ENCODE measurements around the gene IL32.

IL32 gene

DNA sequence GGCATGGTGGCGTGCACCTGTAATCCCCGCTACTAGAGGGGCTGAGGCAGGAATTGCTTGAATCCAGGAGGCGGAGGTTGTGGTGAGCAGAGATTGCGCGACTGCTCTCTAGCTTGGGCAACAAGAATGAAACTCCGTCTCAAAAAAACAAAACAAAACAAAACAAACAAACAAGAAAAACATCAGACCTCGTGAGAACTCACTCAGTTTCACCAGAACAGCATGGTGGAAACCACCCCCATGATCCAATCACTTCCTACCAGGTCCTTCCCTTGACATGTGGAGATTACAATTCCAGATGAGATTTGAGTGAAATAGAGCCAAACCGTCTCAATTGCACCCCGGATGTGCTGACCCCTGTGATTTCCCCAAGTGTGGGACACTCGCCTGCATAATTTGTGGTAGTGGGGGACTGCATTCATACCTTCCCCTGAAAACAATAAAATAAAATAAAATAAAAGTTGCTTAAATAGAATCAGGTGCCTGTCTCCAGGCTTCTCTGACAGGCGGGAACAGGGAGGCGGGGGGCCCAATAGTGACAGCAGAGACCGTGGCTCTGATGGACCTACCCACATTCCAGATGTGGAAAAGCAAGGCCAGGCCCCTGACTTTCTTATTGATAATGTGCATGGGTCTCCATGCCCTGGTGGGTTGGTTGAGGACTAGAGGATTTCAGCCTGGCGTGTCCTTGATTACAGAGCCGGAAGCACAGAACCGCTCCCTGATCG, 20.6 kb downstream of the IL32 start:
- Mint-ChIP-seq H3K4me3 (peak overlapping the region; percentile 54), H3K27ac (peak overlapping the region; percentile 90), H3K36me3 (peaks cover 6% of the 10 kb centered on the region), H3K9me3 (no peaks in the 10 kb centered on the region), H3K4me1 (peaks cover 50% of the 10 kb centered on the region)
- no peak for ATAC-seq
- DNase-seq (ENCODE audit: low spot score in 2 of 2) = no peak

DNA sequence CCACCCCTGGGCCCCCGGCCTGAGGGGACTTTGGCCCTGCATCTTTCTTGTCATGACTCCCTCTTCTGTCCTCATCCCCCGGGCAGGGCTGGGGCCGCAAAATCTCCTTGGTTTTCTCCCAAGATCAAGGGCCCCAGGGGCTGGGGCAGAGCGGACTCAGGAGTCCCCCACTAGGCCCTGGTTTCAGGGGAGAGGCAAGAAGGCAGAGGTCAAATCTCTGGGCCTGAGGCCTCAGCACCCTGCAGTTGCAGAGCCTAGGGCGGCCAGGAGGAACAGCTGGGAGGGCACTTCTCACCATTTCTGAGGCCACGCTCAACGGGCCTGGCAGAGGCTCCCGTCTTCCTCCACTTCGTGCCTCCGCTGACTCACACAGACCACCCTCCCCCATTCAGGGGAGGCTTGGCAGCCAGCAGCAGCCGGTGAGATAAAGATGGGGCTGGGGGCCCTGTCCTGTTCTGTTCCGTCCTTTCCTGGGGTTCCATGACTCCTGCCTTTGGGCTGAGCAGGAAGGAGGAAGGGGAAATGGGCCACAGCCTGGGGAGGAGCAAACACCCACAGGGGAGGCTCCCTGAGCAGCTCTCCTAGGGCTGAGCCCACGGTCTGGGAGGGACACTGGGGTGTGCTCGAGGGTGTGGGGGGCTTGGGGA, 21.3 kb downstream of the IL32 start:
- H3K4me1 Mint-ChIP-seq = peaks cover 51% of the 10 kb centered on the region
- no peak for DNase-seq (ENCODE audit: low spot score in 2 of 2)
- H3K9me3 Mint-ChIP-seq = no peaks in the 10 kb centered on the region
- H3K27ac Mint-ChIP-seq = peak overlapping the region; percentile 90
- H3K36me3 Mint-ChIP-seq = peaks cover 6% of the 10 kb centered on the region
- peak; percentile 65 for ATAC-seq
- peak overlapping the region; percentile 54 for H3K4me3 Mint-ChIP-seq

DNA sequence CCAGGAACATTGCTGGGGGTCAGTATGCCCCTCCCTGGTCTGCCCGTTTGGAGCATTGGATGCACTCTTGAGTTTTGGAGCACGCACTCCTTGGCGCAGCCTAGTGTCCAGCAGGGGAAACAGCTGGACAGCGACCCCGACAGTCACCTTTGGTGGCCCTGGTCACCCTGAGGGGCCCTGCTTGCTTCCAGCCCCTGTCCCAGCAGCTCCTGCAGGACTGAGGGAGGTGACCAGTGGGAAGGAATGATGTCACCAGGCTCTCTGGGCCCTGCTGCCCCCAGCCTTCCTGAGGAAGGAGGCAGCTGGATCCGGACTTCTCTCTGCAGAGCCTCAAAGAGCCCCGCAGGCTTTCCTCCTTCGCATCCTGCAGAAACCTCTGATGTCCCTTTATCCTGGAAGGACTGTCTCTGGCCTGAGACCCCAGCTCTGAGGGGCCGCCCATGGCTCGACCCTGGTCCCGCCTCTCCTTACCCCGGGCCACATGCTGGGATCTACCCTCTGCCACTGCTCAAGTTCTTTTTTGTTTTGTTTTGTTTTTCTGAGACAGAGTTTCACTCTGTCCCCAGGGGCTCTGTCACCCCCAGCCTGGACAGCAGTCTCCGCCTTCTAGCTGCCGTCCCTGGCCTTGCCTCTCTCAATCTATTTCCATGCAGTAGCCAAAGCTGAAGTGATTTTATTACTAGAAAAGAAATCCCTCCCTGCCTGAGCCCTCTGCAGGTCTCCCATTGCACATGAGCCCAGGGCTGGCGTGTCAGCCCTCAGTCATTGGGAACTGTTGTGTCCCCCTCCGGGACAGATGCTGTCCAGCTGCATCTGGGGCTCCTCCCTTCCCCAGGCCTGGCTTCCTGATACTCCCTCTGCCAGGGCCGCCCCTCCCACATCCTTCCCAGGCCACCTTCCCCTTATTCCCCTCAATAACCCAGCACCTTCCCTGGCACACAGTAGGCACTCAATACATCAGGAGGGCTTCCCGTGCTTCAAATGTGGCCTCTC, 22.1 kb downstream of the IL32 start:
- ATAC-seq (peak; percentile 52), DNase-seq (ENCODE audit: low spot score in 2 of 2) (no peak)
- Mint-ChIP-seq H3K36me3 (peaks cover 6% of the 10 kb centered on the region), H3K4me3 (peak overlapping the region; percentile 54), H3K4me1 (peaks cover 47% of the 10 kb centered on the region), H3K27ac (peak overlapping the region; percentile 90), H3K9me3 (no peaks in the 10 kb centered on the region)

DNA sequence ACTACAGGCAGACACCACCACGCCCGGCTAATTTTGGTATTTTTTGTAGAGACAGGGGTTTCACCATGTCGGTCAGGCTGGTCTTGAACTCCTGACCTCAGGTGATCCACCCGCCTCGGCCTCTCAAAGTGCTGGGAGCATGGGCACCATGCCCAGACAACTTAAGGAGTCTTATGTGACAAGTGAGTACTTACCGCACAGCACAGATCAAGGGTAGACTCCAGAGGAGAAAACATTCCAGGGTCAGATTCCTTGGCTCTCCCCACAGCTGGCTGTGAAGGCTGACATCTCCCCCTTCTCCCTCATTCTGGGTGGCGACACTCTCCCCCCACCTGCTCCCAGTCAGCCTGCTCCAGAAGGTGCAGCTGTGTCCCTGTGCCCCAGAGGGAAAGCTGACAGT, 23.0 kb downstream of the IL32 start:
- Mint-ChIP-seq H3K9me3 (no peaks in the 10 kb centered on the region), H3K27ac (peak overlapping the region; percentile 90), H3K4me3 (peak overlapping the region; percentile 54), H3K4me1 (peaks cover 39% of the 10 kb centered on the region), H3K36me3 (peaks cover 6% of the 10 kb centered on the region)
- ATAC-seq (no peak), DNase-seq (ENCODE audit: low spot score in 2 of 2) (no peak)

DNA sequence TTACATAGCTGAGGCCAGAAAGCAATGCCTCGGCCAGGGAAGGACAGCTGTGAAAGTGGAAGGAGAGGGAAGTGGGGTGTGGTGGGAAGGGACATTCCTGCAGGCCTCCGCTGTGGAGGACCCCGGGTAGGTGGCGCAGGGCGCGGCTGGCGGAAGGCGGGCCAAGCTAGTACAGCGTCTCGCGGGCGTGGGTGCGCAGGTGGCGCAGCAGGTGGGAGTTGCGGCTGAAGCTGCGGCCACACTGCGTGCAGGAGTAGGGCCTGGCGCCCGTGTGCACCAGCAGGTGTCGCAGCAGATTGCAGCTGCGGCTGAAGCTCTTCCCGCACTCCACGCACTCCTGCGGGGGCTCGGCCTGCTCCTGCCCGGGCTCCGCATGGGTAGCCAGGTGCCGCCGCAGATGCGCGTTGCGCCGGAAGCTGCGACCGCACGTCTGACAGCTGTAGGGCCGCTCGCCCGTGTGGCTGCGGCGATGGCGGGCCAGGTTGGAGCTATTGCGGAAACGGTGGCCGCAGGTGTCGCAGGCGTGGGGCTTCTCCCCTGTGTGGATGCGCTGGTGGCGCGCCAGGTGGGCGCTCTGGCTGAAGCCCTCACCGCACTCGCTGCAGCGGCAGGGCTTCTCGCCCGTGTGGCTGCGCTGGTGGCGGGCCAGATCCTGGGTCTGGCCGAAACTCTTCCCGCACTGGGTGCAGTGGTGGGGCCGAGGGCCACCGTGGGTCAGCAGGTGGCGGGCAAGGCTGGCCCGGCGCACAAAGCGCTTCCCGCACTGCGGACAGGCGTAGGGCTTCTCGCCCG, 23.7 kb downstream of the IL32 start:
- DNase-seq (ENCODE audit: low spot score in 2 of 2) (no peak), ATAC-seq (no peak)
- no peak overlapping the region for H3K4me3 Mint-ChIP-seq
- no peaks in the 10 kb centered on the region for H3K9me3 Mint-ChIP-seq
- peaks cover 34% of the 10 kb centered on the region for H3K4me1 Mint-ChIP-seq
- peak overlapping the region; percentile 90 for H3K27ac Mint-ChIP-seq
- peaks cover 6% of the 10 kb centered on the region for H3K36me3 Mint-ChIP-seq

DNA sequence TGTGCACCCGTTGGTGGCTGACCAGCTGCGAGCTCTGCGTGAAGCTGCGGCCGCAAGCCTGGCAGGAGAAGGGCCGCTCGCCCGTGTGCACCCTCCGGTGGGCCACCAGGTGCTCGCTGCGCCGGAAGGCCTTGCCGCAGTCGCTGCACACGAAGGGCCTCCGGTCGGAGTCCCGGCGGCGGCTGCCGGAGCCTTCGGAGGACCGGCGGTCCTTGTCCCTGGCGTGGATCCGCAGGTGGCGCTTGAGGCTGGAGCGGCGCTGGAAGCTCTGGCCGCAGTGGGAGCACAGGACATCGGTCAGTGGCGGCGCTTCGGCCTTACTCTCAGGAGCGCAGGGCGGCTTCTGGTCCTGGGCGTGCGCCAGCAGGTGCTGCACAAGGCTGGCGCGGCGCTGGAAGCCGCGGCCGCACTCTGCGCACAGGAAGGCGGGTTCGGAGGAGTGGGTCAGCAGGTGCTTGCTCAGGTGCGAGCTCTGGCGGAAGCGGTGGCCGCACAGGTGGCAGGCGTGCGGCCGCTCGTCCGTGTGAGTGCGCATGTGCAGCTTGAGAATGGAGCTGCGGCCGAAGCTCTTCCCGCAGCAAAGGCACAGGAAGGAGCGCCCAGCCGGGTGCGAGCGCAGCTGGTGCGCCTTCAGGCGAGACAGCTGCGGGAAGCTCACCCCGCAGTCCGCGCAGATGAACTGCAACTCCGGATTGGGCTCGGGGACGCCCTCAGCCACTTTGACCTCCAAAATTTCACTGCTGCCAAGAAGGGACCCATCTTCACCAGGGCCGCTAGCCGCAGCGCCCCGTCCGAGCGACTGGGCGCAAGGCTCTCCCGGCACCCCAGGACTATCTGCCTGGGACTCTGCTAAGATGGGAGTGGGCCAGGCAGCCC, 24.5 kb downstream of the IL32 start:
- Mint-ChIP-seq H3K4me1 (peaks cover 40% of the 10 kb centered on the region), H3K9me3 (no peaks in the 10 kb centered on the region), H3K27ac (peak overlapping the region; percentile 78), H3K36me3 (peaks cover 6% of the 10 kb centered on the region), H3K4me3 (no peak overlapping the region)
- ATAC-seq (no peak), DNase-seq (ENCODE audit: low spot score in 2 of 2) (no peak)

- H3K4me3 Mint-ChIP-seq = no peak overlapping the region
- peaks cover 6% of the 10 kb centered on the region for H3K36me3 Mint-ChIP-seq
- no peaks in the 10 kb centered on the region for H3K9me3 Mint-ChIP-seq
- peak overlapping the region; percentile 78 for H3K27ac Mint-ChIP-seq
- peaks cover 42% of the 10 kb centered on the region for H3K4me1 Mint-ChIP-seq
- ATAC-seq (no peak), DNase-seq (ENCODE audit: low spot score in 2 of 2) (no peak)
Measured at GRCh38 chr16:3091551-3091950, 26.1 kb downstream of the IL32 start.

DNA sequence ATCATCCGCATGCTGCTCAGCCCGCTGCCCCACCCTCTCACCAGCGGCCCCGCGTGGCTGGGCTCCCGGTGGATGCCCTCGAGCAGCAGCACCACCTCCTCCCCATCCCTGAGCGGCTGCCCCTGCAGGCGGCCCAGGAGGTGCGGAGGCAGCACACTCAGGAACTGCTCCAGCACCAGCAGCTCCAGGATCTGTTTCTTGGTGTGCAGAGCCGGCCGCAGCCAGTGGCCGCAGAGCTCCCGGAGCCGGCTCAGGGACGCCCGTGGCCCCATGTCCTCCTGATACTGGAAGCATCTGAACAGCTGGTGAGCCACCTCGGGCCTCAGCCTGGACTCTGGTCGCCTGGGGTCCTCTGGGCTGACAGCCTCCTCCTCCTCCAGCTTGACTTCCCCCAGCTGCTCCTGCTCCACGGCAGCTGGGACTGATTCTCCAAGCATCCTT, 27.1 kb downstream of the IL32 start:
- no peak for DNase-seq (ENCODE audit: low spot score in 2 of 2)
- no peak overlapping the region for H3K4me3 Mint-ChIP-seq

DNA sequence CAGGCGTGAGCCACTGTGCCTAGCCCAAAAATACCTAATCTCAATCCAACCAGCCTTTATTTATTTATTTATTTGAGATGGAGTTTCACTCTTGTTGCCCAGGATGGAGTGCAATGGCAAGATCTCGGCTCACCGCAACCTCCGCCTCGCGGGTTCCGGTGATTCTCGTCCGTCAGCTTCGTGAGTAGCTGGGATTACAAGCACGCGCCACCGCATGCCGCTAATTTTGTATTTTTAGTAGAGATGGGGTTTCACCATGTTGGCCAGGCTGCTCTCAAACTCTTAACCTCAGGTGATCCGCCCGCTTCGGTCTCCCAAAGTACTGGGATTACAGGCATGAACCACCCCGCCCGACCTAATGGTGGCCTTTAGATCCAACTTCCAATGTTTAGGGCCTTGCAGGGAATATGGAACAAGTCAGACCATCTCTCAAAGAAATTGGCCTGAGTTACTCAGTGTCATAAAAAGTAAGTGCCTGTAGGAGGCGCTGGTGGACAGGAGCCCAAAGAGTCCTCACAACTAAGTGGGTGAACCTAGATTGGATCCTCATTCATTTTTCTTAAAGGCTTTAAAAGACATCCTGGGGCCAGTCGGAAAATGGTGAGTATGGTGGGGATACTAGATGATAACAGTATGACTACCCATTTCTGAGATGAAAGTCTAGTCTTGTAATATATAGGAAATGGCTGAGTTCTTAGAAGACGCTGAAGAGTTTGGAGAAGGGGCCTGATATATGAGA, 29.0 kb downstream of the IL32 start:
- H3K36me3 Mint-ChIP-seq = no peaks in the 10 kb centered on the region
- H3K27ac Mint-ChIP-seq = peak overlapping the region; percentile 92
- peak overlapping the region; percentile 56 for H3K4me3 Mint-ChIP-seq
- ATAC-seq (peak; percentile 80), DNase-seq (ENCODE audit: low spot score in 2 of 2) (peak in 1 of 2 donors; percentile 81)
- H3K4me1 Mint-ChIP-seq = peaks cover 31% of the 10 kb centered on the region
- no peaks in the 10 kb centered on the region for H3K9me3 Mint-ChIP-seq

More for the DNA sequence above, 27.1 kb downstream of the IL32 start:
- Mint-ChIP-seq H3K36me3 (peaks cover 6% of the 10 kb centered on the region), H3K4me1 (peaks cover 36% of the 10 kb centered on the region), H3K9me3 (no peaks in the 10 kb centered on the region), H3K27ac (no peak overlapping the region)
- no peak for ATAC-seq

- ATAC-seq (peak; percentile 84), DNase-seq (ENCODE audit: low spot score in 2 of 2) (peak; percentile 46 to 81)
- Mint-ChIP-seq H3K27ac (peak overlapping the region; percentile 32), H3K36me3 (no peaks in the 10 kb centered on the region), H3K4me1 (peaks cover 40% of the 10 kb centered on the region), H3K4me3 (peak overlapping the region; percentile 56), H3K9me3 (no peaks in the 10 kb centered on the region)
Measured at GRCh38 chr16:3095869-3096268, 30.4 kb downstream of the IL32 start.

DNA sequence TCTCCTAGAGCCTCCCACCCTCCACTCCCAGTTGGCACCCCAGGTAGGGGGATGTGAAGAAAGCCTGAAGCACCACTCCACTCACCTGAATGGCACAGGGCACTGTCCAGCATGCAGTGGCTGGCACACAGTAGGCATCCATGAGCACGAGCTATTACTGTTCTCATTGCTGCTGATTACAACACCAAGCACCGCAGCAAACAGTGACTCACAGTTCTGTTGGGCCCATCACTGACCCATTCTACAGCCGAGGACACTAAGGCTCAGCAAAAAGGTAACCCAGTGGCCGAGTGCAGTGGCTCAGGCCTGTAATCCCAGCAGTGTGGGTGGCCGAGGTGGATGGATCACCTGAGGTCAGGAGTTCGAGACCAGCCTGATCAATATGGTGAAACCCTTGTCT, 30.9 kb downstream of the IL32 start:
- Mint-ChIP-seq H3K27ac (peak overlapping the region; percentile 32), H3K4me3 (peak overlapping the region; percentile 56), H3K4me1 (peaks cover 40% of the 10 kb centered on the region), H3K36me3 (no peaks in the 10 kb centered on the region), H3K9me3 (no peaks in the 10 kb centered on the region)
- no peak for ATAC-seq
- no peak for DNase-seq (ENCODE audit: low spot score in 2 of 2)

DNA sequence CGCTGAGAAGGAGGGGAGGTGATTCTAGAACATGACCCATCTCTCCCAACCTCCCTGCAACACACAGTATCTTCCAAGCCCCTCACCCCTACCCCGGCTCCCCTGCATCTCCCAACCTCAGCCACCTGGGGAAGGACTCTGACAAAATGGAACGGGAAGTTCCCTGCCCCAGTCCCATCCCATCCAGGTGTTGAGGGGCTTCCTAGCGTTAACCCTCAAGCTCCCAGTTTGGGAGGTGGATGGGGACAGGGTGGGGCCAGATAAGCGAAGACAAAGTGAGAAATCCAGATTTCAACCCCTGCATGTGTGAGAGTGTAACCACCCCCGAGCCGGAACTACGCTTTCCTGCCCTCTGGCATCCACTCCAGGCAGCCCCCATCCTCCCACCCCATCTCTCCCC, 31.8 kb downstream of the IL32 start:
- H3K4me1 Mint-ChIP-seq = peaks cover 48% of the 10 kb centered on the region
- H3K9me3 Mint-ChIP-seq = no peaks in the 10 kb centered on the region
- H3K36me3 Mint-ChIP-seq = no peaks in the 10 kb centered on the region
- H3K27ac Mint-ChIP-seq = peak overlapping the region; percentile 50
- ATAC-seq (no peak), DNase-seq (ENCODE audit: low spot score in 2 of 2) (no peak)
- no peak overlapping the region for H3K4me3 Mint-ChIP-seq

Data from stimulated activated effector memory CD8-positive, alpha-beta T cell treated with anti-CD3 and anti-CD28 coated beads, Interleukin-12 subunit alpha, Interleukin-12 subunit beta, amount 100 ng/mL, for 72 hours (primary cell).